Measurements from ENCODE around the gene NDUFS1.
"Not testable (repeated sequence)": the region's sequence is repeated elsewhere in the genome, so short reads cannot be mapped to it uniquely, and the experiment has no call there.

NDUFS1 gene

GRCh38 chr2:206159346-206160124 lies at the start of gene NDUFS1, which contains the start of gene EEF1B2:
TSS of gene NDUFS1 (minus strand) at chr2:206159444. CDS start at chr2:206153678, 5,766 bp downstream.
TSS of gene EEF1B2 (plus strand) at chr2:206159895. CDS start at chr2:206159980, 85 bp downstream.
- peak; percentile 94 to 96 for DNase-seq

- no peak for DNase-seq
Observed at GRCh38 chr2:206208900-206209299, 49.7 kb upstream of the NDUFS1 start.

- DNase-seq = not testable (repeated sequence)
Observed at GRCh38 chr2:206207316-206207715, 48.1 kb upstream of the NDUFS1 start.

- DNase-seq = no peak
Observed at GRCh38 chr2:206204710-206205109, 45.5 kb upstream of the NDUFS1 start.

DNA sequence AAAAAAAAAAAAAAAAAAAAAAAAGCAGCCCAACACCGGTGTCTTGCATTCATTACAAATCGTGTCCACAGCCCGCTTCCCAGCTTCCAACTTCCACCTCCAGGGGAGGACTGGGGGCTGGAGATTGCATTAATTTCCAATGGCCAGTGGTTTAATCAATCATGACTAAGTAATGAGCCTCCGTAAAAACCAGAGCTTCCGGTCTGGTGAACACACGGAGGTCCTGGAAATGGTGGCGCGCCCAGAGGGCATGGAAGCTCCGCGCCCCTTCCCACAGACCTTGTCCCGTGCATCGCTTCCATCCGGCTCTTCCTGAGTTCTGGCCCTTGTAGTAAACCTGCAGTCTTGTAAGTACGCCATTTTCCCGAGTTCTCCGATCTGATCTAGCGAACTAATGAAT lies 44.1 kb upstream of the NDUFS1 start:
- no peak for DNase-seq

- no peak for DNase-seq
Observed at GRCh38 chr2:206202446-206202845, 43.2 kb upstream of the NDUFS1 start.

GRCh38 chr2:206201075-206201848 lies 42.0 kb upstream of the NDUFS1 start:
- no peak for DNase-seq

DNA sequence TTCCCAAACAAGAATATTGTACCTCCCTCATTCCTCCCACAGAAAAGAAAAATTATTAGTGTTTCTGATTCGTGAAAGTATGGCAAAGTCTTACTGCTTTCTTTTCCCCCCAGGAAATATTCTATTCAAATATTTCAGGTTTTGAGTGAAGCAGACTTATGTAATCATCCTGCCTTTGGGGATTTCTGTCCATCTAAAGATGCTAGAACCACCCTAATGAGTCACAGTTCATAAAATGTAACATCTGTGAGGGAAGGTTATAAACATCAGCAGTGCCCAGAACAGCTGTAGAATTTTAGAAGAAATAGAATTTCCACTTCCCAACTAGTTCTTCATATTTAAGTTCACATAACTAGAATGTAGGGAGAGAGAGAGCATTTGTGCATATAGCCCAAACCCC lies 39.4 kb upstream of the NDUFS1 start:
- no peak for DNase-seq

- DNase-seq = no peak
Observed at GRCh38 chr2:206193671-206194357, 34.6 kb upstream of the NDUFS1 start.

DNA sequence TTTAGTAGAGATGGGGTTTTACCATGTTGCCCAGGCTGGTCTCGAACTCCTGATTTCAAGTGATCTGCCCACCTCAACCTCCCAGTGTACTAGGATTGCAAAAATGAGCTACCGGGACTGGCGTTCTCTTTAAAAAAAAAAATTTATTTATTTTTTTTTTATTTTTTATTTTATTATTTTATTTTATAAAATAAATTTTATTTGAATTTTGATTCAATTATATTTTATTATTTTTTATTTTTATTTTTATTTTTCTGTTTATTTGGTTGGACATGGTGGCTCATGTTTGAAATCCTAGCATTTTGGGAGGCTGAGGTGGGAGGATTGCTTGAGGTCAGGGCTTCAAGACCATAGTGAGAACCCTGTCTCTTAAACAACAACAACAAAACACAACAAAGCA lies 32.9 kb upstream of the NDUFS1 start:
- no peak for DNase-seq

DNA sequence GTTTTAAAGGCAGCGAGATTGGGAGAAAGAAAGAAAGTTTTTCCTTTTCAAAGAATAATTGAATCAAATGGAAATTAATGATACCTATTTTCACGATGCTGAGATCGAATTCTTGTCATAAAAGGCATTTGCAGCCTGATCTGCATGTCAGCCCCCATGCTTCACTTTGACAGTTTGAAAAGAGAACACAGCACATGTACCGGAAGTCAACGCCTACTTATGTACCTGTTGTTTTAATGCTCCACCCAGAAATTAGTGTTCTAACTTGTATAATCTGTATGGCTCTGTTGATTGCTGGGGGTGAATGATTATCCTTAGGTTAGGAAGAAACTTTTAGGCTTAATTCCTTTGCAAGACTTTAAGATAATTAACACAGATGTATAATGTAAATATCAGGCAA lies 31.4 kb upstream of the NDUFS1 start:
- DNase-seq = no peak

DNA sequence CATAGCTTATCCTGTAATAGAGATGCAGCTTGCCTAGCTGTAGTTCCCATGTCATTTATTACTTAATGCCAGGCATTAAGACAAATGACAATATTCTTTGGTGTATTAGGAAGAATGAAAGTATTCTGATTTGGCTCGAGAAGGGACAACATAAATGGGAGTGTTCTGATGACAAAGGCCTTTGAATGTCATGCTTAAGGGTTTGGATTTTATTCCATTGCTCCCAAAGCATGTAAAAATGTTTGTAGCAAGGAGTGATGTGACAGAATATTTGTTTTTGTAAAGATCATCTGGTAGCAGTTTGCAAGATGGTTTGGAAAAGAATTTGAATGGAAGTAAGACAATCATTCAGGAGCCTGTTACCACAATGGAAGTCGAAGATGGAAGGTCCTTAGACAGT lies 30.9 kb upstream of the NDUFS1 start:
- DNase-seq = no peak

DNA sequence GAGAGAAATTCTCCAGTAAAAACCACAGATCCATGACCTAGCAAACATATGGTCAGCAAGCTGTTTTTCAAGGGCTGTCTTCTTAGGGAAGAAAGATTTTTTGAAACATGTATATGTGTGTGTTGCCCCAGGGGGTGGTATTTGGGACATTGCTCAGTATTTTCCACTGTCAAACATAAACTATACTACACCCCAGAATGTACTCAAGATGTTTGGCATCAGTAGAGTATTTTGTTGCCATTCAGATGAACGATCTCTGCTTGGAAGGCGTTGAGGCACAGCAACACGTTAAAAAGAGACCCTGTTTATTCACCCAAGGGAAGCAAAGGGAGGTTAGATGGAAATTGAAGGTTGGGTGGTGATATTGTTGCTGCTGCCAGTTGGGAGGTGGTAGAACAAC lies 30.4 kb upstream of the NDUFS1 start:
- no peak for DNase-seq

DNA sequence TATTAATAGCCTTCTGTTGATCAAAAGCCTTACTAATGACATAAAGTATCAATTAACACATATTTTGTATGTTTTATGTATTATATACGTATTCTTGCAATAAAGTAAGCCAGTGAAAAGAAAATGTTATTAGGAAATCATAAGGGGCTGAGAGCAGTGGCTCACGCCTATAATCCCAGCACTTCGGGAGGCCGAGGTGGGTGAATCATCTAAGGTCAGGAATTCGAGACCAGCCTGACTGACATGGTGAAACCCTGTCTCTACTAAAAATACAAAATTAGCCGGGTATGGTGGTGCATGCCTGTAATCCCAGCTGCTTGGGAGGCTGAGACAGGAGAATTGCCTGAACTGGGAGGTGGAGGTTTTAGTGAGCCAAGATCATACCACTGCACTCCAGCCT lies 22.3 kb upstream of the NDUFS1 start:
- not testable (repeated sequence) for DNase-seq

GRCh38 chr2:206176901-206177300 lies 17.7 kb upstream of the NDUFS1 start:
- no peak for DNase-seq

GRCh38 chr2:206176121-206176520 lies 16.9 kb upstream of the NDUFS1 start:
- no peak for DNase-seq

- no peak for DNase-seq
Observed at GRCh38 chr2:206173147-206173546, 13.9 kb upstream of the NDUFS1 start.

DNA sequence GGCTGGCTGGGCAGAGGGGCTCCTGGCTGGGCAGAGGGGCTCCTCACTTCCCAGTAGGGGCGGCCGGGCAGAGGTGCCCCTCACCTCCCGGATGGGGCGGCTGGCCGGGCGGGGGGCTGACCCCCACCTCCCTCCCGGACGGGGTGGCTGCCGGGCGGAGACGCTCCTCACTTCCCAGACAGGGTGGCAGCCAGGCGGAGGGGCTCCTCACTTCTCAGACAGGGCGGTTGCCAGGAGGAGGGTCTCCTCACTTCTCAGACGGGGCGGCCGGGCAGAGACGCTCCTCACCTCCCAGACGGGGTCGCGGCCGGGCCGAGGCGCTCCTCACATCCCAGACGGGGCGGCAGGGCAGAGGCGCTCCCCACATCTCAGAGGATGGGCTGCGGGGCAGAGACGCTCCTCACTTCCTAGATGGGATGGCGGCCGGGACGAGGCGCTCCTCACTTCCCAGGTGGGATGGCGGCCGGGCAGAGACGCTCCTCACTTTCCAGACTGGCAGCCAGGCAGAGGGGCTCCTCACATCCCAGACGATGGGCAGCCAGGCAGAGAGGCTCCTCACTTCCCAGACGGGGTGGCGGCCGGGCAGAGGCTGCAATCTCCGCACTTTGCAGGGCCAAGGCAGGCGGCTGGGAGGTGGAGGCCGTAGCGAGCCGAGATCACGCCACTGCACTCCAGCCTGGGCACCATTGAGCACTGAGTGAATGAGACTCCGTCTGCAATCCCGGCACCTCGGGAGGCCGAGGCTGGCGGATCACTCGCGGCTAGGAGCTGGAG lies 12.6 kb upstream of the NDUFS1 start:
- not testable (repeated sequence) for DNase-seq

DNA sequence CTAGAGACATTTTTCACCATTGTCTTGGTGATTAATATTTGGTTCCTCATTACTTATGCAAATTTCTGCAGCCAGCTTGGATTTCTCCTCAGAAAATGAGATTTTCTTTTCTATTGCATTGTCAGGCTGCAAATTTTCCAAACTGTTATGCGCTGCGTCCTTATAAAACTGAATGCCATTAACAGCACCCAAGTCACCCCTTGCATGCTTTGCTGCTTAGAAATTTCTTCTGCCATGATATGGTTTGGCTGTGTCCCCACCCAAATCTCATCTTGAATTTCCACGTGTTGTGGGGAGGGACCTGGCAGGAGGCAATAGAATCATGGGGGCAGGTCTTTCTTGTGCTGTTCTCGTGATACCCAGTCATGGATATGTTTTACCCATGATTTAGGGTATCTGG lies 9.0 kb upstream of the NDUFS1 start:
- not testable (repeated sequence) for DNase-seq

DNA sequence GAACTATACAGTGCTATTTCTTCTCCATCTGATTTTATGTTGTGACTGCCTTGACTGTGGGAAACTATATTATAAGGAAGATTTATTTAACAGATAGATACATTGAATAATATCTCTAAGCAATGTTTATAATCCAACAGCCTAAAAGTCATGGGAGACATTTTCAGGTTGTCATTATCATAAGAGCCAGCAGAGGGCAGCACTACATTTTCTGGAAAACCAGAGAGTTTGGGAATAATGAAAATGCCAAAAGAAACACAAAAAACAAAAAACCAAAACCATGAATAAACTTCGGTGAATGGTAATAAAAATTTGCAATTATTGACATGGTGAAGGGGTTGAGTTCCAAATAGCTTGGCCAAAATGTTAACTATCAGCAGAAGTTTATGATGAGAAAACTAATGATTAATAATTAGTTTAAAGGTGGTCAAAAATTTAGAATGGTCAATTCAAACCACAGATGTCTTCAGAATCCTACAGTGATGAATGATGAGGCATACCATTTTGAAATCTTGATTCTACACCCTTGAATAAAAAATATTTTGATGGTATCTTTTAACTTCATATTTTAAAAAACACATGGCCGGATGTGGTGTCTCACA lies 5.1 kb upstream of the NDUFS1 start:
- DNase-seq = peak in 1 of 2 donors; percentile 40

- DNase-seq = no peak
Observed at GRCh38 chr2:206163251-206163880, 4.1 kb upstream of the NDUFS1 start.

DNA sequence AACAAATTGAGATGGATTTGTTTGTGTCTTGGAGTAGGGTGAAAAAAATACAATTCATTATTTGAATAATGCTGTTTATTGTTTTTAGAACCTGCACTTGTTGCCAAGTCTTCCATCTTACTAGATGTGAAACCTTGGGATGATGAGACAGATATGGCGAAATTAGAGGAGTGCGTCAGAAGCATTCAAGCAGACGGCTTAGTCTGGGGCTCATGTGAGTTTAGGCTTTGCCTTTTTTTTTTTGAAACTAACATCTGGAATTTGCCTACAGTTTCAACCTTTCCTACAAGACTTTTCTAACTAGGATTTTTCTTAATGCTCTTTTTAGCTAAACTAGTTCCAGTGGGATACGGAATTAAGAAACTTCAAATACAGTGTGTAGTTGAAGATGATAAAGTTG lies 3.2 kb upstream of the NDUFS1 start:
- not testable (repeated sequence) for DNase-seq
